Activated B cell treated with CpG ODN at 0.5 μM for 24 hours (primary cell): ENCODE measurements around the gene BHLHE23. TPM values are rescaled to one million over a fixed set of nuclear protein-coding genes. Genes with fewer than 3 reads are reported as not detected.

Source experiments
- ATAC-seq: fragments of 200-7000 bp; cut with Tn5 transposase; one replicate; pipeline ENCODE4 v1.10.0; 2021; ENCODE audit warnings: low read depth, mild to moderate bottlenecking, moderate library complexity
- CTCF ChIA-PET: fragments of 350-600 bp; sonication (Branson Sonifier 250); formaldehyde crosslinking; loops from one replicate; lab custom pipeline; 2021; ENCODE audit warnings: antibody characterized with exemption; lab: Charles Lee
- POLR2A ChIA-PET: fragments of 350-600 bp; sonication (Branson Sonifier 250); formaldehyde crosslinking; loops from one replicate; lab custom pipeline; 2021; ENCODE audit warnings: antibody characterized with exemption; lab: Charles Lee
- DNase-seq: peaks from one replicate; pipeline ENCODE4 v3.0.0; 2022
- H3K27ac Mint-ChIP-seq: one replicate; pipeline ENCODE4 v1.8.0; 2020; ENCODE audit warnings: mixed read lengths
- H3K27me3 Mint-ChIP-seq: one replicate; pipeline ENCODE4 v1.8.0; 2021; ENCODE audit warnings: mixed read lengths
- H3K36me3 Mint-ChIP-seq: one replicate; pipeline ENCODE4 v1.8.0; 2021; ENCODE audit warnings: low read depth, mixed read lengths
- H3K4me1 Mint-ChIP-seq: one replicate; pipeline ENCODE4 v1.8.0; 2021; ENCODE audit warnings: mixed read lengths
- H3K4me3 Mint-ChIP-seq: one replicate; pipeline ENCODE4 v1.8.0; 2020; ENCODE audit warnings: mild to moderate bottlenecking, mixed read lengths
- H3K9me3 Mint-ChIP-seq: one replicate; pipeline ENCODE4 v1.8.0; 2020; ENCODE audit warnings: mixed read lengths
- intact Hi-C: fragments of 100-400 bp; cut with micrococcal nuclease; formaldehyde crosslinking; loops from one replicate; pipeline ENCODE4 v1.15.1; 2024
- total RNA-seq: library from RNA; stranded (reverse); gene quantifications from 2 replicates; pipeline ENCODE4 v1.2.3, GENCODE V29; 2022
- TF ChIP-seq, protein P1 (sequence below): fragments of 200-600 bp; IDR thresholded peaks from one replicate; pipeline ENCODE4 v1.8.0; 2022; ENCODE audit warnings: antibody characterized with exemption, mild to moderate bottlenecking

The BHLHE23 gene
- total RNA-seq, 1 donor from 2014 or later, result not detected

DNA sequence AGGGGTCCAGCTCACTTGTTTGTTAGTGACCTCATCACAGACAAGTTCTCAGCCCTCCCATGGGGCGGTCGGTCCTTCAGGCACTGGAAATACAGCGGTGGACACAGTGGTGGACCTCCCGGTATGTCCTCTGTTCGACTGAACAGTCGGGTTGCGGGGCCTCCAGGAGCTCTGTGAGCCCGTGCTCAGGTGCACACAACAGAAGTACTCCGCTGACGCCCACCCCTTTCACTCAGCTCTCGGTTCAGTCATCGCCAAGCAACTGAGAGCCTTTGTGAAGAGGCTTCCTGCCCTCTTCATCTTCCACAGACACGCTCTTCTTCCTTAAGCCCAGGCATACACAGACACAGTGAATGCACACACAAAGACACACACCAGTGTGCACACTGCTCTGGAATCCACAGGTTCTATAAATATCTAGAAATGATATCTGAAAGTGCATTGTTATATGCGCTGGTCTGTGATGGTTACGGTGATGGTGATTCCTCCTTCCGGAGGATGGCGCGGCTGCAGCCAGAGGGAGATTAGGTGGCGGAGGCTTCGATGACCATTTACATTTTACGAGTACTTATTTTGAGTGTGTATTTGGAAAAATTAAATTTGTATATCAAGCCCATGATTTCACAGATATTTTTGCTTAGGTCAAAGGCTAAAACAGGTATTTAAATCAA is 46.8 kb upstream of the BHLHE23 start:
- TF ChIP-seq, protein P1, sequence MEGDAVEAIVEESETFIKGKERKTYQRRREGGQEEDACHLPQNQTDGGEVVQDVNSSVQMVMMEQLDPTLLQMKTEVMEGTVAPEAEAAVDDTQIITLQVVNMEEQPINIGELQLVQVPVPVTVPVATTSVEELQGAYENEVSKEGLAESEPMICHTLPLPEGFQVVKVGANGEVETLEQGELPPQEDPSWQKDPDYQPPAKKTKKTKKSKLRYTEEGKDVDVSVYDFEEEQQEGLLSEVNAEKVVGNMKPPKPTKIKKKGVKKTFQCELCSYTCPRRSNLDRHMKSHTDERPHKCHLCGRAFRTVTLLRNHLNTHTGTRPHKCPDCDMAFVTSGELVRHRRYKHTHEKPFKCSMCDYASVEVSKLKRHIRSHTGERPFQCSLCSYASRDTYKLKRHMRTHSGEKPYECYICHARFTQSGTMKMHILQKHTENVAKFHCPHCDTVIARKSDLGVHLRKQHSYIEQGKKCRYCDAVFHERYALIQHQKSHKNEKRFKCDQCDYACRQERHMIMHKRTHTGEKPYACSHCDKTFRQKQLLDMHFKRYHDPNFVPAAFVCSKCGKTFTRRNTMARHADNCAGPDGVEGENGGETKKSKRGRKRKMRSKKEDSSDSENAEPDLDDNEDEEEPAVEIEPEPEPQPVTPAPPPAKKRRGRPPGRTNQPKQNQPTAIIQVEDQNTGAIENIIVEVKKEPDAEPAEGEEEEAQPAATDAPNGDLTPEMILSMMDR, result no peak
- no peak overlapping the region for H3K27ac Mint-ChIP-seq
- intact Hi-C loops, result loop anchor here (10.0 kb wide), 1 partner anchor 201 kb away; the partner anchor contains the start of gene NKAIN4
- ATAC-seq (no peak), DNase-seq (no peak)
- CTCF ChIA-PET, result no interaction called here
- POLR2A ChIA-PET, result no interaction called here
- no peaks in the 10 kb centered on the region for H3K36me3 Mint-ChIP-seq
- H3K4me3 Mint-ChIP-seq, result no peak overlapping the region
- no peaks in the 10 kb centered on the region for H3K4me1 Mint-ChIP-seq
- peaks cover 3% of the 10 kb centered on the region for H3K27me3 Mint-ChIP-seq
- no peaks in the 10 kb centered on the region for H3K9me3 Mint-ChIP-seq

DNA sequence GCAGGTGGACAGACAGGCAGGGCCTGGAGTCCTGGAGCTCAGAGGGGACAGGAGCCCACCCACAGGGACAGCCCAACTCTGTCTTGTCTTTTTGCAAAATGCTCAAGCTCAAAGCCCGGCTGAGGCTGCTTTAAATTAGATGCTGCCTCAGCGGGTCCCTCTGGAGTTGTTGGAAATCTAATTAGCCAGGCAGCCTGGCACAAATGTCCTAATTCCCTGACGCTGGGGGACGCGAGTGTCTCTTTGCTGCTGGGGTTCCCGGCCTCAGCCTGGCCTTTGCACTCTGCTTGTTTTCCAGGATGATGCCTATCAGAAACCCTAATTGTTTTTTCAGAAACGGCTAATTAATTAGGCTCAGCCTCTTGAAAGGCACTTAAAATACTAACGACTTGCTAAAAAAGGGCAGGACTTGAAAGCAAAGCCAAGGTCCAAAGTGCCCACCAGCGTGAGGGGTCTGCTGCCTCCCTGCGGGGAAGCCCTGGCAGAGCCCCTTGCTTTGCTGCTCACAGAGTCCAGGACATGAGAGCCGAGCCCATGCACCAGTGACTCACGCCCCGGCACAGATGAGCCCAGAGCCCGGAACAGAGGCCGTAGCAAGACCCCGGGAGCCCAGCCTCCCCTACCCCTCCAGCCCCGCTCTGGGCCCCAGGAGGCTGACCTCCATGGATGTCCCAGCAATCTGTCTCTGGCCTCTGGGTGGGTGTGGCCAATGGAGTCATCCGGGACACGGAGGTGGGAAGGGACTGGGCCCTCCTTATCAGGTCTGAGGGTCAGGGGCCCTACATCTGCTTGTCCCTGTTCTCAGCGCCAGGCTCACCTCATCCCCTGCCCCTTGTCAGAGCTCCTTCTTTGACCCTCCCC is 46.0 kb upstream of the BHLHE23 start:
- TF ChIP-seq, protein P1, result no peak
- DNase-seq (no peak), ATAC-seq (no peak)
- no peak overlapping the region for H3K4me3 Mint-ChIP-seq
- H3K9me3 Mint-ChIP-seq, result no peaks in the 10 kb centered on the region
- peaks cover 3% of the 10 kb centered on the region for H3K27me3 Mint-ChIP-seq
- H3K36me3 Mint-ChIP-seq, result no peaks in the 10 kb centered on the region
- CTCF ChIA-PET, result no interaction called here
- H3K4me1 Mint-ChIP-seq, result no peaks in the 10 kb centered on the region
- no peak overlapping the region for H3K27ac Mint-ChIP-seq
- POLR2A ChIA-PET, result no interaction called here
- intact Hi-C loops, result loop anchor here (10.0 kb wide), 1 partner anchor 202 kb away; the partner anchor contains the start of gene NKAIN4

DNA sequence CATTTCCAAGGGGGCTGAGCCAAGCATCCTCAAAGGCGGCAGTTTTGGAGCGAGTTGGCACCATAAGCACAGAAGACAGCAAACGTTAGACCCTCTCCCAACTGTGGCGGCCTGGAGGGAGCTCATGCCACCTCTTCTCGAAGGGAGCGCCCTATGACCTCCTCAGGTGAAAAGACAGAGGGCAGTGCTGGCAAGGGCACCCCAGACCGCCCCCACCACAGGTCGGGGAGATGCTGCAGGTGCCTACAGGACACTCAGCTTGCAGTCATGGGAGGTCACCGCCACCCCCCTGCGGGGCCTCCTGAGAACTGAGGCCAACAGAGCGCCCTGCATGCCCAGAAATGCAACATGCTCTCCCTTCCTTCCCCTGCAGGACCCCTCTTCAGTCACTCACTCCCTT is 45.1 kb upstream of the BHLHE23 start:
- no peaks in the 10 kb centered on the region for H3K36me3 Mint-ChIP-seq
- CTCF ChIA-PET, result no interaction called here
- TF ChIP-seq, protein P1, result no peak

DNA sequence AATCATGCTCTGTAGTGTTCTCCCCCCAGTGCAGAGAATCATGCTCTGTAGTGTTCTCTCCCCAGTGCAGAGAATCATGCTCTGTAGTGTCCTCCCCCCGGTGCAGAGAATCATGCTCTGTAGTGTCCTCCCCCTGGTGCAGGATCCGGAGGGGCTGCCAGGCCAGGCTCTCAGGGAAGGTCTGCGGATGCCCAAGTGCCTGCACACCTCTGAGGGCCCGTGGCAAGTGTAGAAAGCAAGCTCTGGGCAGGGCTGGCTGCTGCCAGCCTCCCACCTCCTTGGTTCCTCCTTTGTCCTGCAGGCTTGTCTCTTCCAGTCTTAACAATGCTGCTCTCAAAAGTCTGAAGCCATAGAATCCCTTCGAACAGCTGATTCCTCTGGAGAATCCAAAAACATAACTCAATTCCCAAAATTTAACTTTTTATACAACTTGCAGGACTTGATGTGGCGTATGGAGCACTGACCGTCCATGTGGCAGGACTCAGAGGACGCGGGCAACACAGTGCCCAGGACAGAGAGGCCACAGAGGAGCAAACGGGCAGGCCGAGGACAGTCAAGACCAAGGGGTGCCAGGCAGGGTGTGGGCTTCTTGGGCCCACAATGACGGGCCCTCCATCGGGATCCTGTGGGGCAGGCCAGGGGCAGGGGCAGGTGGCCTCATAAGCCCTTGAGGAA is 44.6 kb upstream of the BHLHE23 start:
- DNase-seq (no peak), ATAC-seq (no peak)
- no peak overlapping the region for H3K4me3 Mint-ChIP-seq
- intact Hi-C loops, result loop anchor here (10.0 kb wide), 1 partner anchor 203 kb away; the partner anchor contains the start of gene NKAIN4
- no peaks in the 10 kb centered on the region for H3K4me1 Mint-ChIP-seq
- POLR2A ChIA-PET, result no interaction called here
- H3K27ac Mint-ChIP-seq, result no peak overlapping the region
- TF ChIP-seq, protein P1, result no peak
- no peaks in the 10 kb centered on the region for H3K9me3 Mint-ChIP-seq
- CTCF ChIA-PET, result no interaction called here
- no peaks in the 10 kb centered on the region for H3K36me3 Mint-ChIP-seq
- peaks cover 5% of the 10 kb centered on the region for H3K27me3 Mint-ChIP-seq

More for the DNA sequence above, 45.1 kb upstream of the BHLHE23 start:
- POLR2A ChIA-PET, result no interaction called here
- H3K27me3 Mint-ChIP-seq, result peaks cover 5% of the 10 kb centered on the region
- no peaks in the 10 kb centered on the region for H3K9me3 Mint-ChIP-seq
- intact Hi-C loops, result loop anchor here (10.0 kb wide), 1 partner anchor 203 kb away; the partner anchor contains the start of gene NKAIN4
- no peak overlapping the region for H3K27ac Mint-ChIP-seq
- no peaks in the 10 kb centered on the region for H3K4me1 Mint-ChIP-seq
- DNase-seq (no peak), ATAC-seq (no peak)
- no peak overlapping the region for H3K4me3 Mint-ChIP-seq
